ENCODE results near the gene KIF5C. TPM values are rescaled to one million over a fixed set of nuclear protein-coding genes. Genes with fewer than 3 reads are reported as not detected.
A peak's percentile ranks its signal among the peaks of the same experiment; 100 is the strongest.

The KIF5C gene
- polyA plus RNA-seq, 1 donor (not counting 4 experiments of a cell fraction or from before 2014, with no cell fraction given) = 0.03 TPM

GRCh38 chr2:149038442-149039212 is 163.6 kb downstream of the KIF5C start, which contains the start of gene LYPD6B:
LYPD6B (plus strand) TSS chr2:149038699; CDS start chr2:149130949, 92,250 bp downstream.
- Histone ChIP-seq H4K20me1 (ENCODE audit: control insufficient read depth, extremely low read depth, insufficient read depth, low read length) (no peaks in the 10 kb centered on the region), H2AFZ (ENCODE audit: control insufficient read depth, low read length) (peak within 1 kb of the TSS; percentile 89), H3K9me1 (ENCODE audit: control insufficient read depth, extremely low read depth, insufficient read depth, low read length) (no peaks in the 10 kb centered on the region), H3K4me1 (ENCODE audit: control insufficient read depth, extremely low read depth, insufficient read depth, low read length) (peaks cover 3% of the 10 kb centered on the region), H3K4me2 (ENCODE audit: control insufficient read depth, extremely low read depth, insufficient read depth, low read depth, low read length) (peak within 1 kb of the TSS; percentile 89), H3K27me3 (ENCODE audit: control insufficient read depth, extremely low read depth, insufficient read depth, low read length) (no peaks in the 10 kb centered on the region), H3K79me2 (ENCODE audit: control insufficient read depth, insufficient read depth, low read length) (no peaks in the 10 kb centered on the region), H3K9ac (ENCODE audit: control insufficient read depth, extremely low read depth, insufficient read depth, low read length) (peak within 1 kb of the TSS; percentile 81), H3K9me3 (ENCODE audit: control insufficient read depth, low read depth, low read length) (no peaks in the 10 kb centered on the region), H3K4me3 (ENCODE audit: control insufficient read depth in 2 of 3, extremely low read depth in 1 of 3, insufficient read depth in 2 of 3, low read depth in 1 of 3, low read length in 3 of 3) (peak within 1 kb of the TSS; percentile 54 to 76 (median 68)), H3K36me3 (ENCODE audit: control insufficient read depth in 2 of 2, extremely low read depth in 1 of 2, insufficient read depth in 2 of 2, low read length in 2 of 2) (no peaks in the 10 kb centered on the region), H3K27ac (ENCODE audit: control insufficient read depth, insufficient read depth, low read length) (peak within 1 kb of the TSS; percentile 55)
- no peak for TF ChIP-seq EZH2 (IDR thresholded peaks at IDR 0.05; ENCODE audit: low read length)
- TF ChIP-seq CTCF (optimal IDR thresholded peaks at IDR 0.05 in 1 of 3, IDR thresholded peaks at IDR 0.05 in 1 of 3, conservative IDR thresholded peaks at IDR 0.05 in 1 of 3; ENCODE audit: extremely low read depth in 1 of 3, insufficient read depth in 2 of 3, low read length in 3 of 3) = peak in 1 of 3 experiments; percentile 42
- no peak for FAIRE-seq
- DNase-seq (ENCODE audit: low read depth, low spot score) = no peak
- dilution Hi-C loops (cut with MboI; ENCODE audit: extremely low pct_ligation_motif_present, low sequenced_read_pairs) = no loop called here

GRCh38 chr2:149039213-149039724 is 164.2 kb downstream of the KIF5C start:
- H3K79me2 ChIP-seq (ENCODE audit: control insufficient read depth, insufficient read depth, low read length) = no peaks in the 10 kb centered on the region
- H3K9me1 ChIP-seq (ENCODE audit: control insufficient read depth, extremely low read depth, insufficient read depth, low read length) = no peaks in the 10 kb centered on the region
- H4K20me1 ChIP-seq (ENCODE audit: control insufficient read depth, extremely low read depth, insufficient read depth, low read length) = no peaks in the 10 kb centered on the region
- no peak overlapping the region for H3K27ac ChIP-seq (ENCODE audit: control insufficient read depth, insufficient read depth, low read length)
- H2AFZ ChIP-seq (ENCODE audit: control insufficient read depth, low read length) = peak overlapping the region; percentile 89
- no peaks in the 10 kb centered on the region for H3K9me3 ChIP-seq (ENCODE audit: control insufficient read depth, low read depth, low read length)
- no peaks in the 10 kb centered on the region for H3K27me3 ChIP-seq (ENCODE audit: control insufficient read depth, extremely low read depth, insufficient read depth, low read length)
- dilution Hi-C loops (cut with MboI; ENCODE audit: extremely low pct_ligation_motif_present, low sequenced_read_pairs) = no loop called here
- H3K4me3 ChIP-seq (ENCODE audit: control insufficient read depth in 2 of 3, extremely low read depth in 1 of 3, insufficient read depth in 2 of 3, low read depth in 1 of 3, low read length in 3 of 3) = peak overlapping the region; percentile 54 to 76 (median 68)
- H3K4me1 ChIP-seq (ENCODE audit: control insufficient read depth, extremely low read depth, insufficient read depth, low read length) = peaks cover 3% of the 10 kb centered on the region
- FAIRE-seq (no peak), DNase-seq (ENCODE audit: low read depth, low spot score) (no peak)
- H3K4me2 ChIP-seq (ENCODE audit: control insufficient read depth, extremely low read depth, insufficient read depth, low read depth, low read length) = peak overlapping the region; percentile 89
- TF ChIP-seq EZH2 (IDR thresholded peaks at IDR 0.05; ENCODE audit: low read length) (no peak), CTCF (optimal IDR thresholded peaks at IDR 0.05 in 1 of 3, IDR thresholded peaks at IDR 0.05 in 1 of 3, conservative IDR thresholded peaks at IDR 0.05 in 1 of 3; ENCODE audit: extremely low read depth in 1 of 3, insufficient read depth in 2 of 3, low read length in 3 of 3) (no peak)
- peak overlapping the region; percentile 81 for H3K9ac ChIP-seq (ENCODE audit: control insufficient read depth, extremely low read depth, insufficient read depth, low read length)
- no peaks in the 10 kb centered on the region for H3K36me3 ChIP-seq (ENCODE audit: control insufficient read depth in 2 of 2, extremely low read depth in 1 of 2, insufficient read depth in 2 of 2, low read length in 2 of 2)
